GM23338 (cell line): Measurements from ENCODE around the gene TULP4. TPM values are rescaled to one million over a fixed set of nuclear protein-coding genes. Genes with fewer than 3 reads are reported as not detected.

Experiments used
- ATAC-seq: fragments of 200-7000 bp; cut with Tn5 transposase; 3 replicates; pipeline ENCODE4 v1.9.1; 2020
- DNase-seq: peaks from one replicate; pipeline ENCODE4 v3.0.0-alpha.2; 2015; ENCODE audit warnings: low spot score
- H2AFZ ChIP-seq: fragments of 200-600 bp; sonication (generic); 2 replicates; pipeline ENCODE4 v1.8.0; 2016; ENCODE audit warnings: antibody characterized with exemption, mild to moderate bottlenecking, moderate library complexity
- H3F3A ChIP-seq: fragments of 200-600 bp; sonication (generic); replicated peaks from 2 replicates; pipeline ENCODE4 v1.8.0; 2017; ENCODE audit warnings: antibody characterized with exemption, mixed run types, low read depth
- H3K27ac ChIP-seq: fragments of 200-600 bp; sonication (generic); 2 replicates; pipeline ENCODE4 v1.6.1; 2016; ENCODE audit warnings: low read depth
- H3K27me3 ChIP-seq: fragments of 200-600 bp; sonication (generic); 2 replicates; pipeline ENCODE4 v1.8.0; 2016; ENCODE audit warnings: mild to moderate bottlenecking, mixed run types, moderate library complexity; ENCODE audit not compliant: insufficient read depth
- H3K36me3 ChIP-seq: fragments of 200-600 bp; sonication (generic); 2 replicates; pipeline ENCODE4 v1.8.0; 2016; ENCODE audit warnings: mild to moderate bottlenecking; ENCODE audit not compliant: insufficient read depth
- H3K4me1 ChIP-seq: fragments of 200-600 bp; sonication (generic); 2 replicates; pipeline ENCODE4 v1.8.0; 2016; ENCODE audit warnings: mild to moderate bottlenecking, moderate library complexity; ENCODE audit not compliant: insufficient read depth
- H3K4me2 ChIP-seq: fragments of 200-600 bp; sonication (generic); 2 replicates; pipeline ENCODE4 v1.7.1; 2017; ENCODE audit warnings: mixed run types
- H3K4me3 ChIP-seq: fragments of 200-600 bp; sonication (generic); 2 replicates; pipeline ENCODE4 v1.6.1; 2016; ENCODE audit warnings: mixed run types
- H3K79me2 ChIP-seq: fragments of 200-600 bp; sonication (generic); replicated peaks from 2 replicates; pipeline ENCODE4 v1.8.0; 2017; ENCODE audit warnings: mild to moderate bottlenecking; ENCODE audit not compliant: insufficient read depth
- H3K9me2 ChIP-seq: fragments of 200-600 bp; sonication (generic); 2 replicates; pipeline ENCODE4 v1.8.0; 2017; ENCODE audit not compliant: insufficient read depth
- H4K20me1 ChIP-seq: fragments of 200-600 bp; sonication (generic); replicated peaks from 2 replicates; pipeline ENCODE4 v1.8.0; 2017; ENCODE audit warnings: mild to moderate bottlenecking; ENCODE audit not compliant: insufficient read depth
- H3K27ac Mint-ChIP-seq: 2 replicates; pipeline ENCODE4 v1.8.0; 2020; ENCODE audit warnings: inconsistent platforms, mild to moderate bottlenecking, moderate library complexity, mixed read lengths
- H3K27me3 Mint-ChIP-seq: 3 replicates; pipeline ENCODE4 v1.8.0; 2022; ENCODE audit warnings: low read depth, mild to moderate bottlenecking, moderate library complexity, mixed read lengths, inconsistent platforms; ENCODE audit not compliant: insufficient read depth, poor library complexity
- H3K36me3 Mint-ChIP-seq: 3 replicates; pipeline ENCODE4 v1.8.0; 2021; ENCODE audit warnings: low read depth, mild to moderate bottlenecking, inconsistent platforms, moderate library complexity, mixed read lengths
- H3K4me1 Mint-ChIP-seq: 3 replicates; pipeline ENCODE4 v1.8.0; 2020; ENCODE audit warnings: mild to moderate bottlenecking, inconsistent platforms, mixed read lengths
- H3K4me3 Mint-ChIP-seq: 3 replicates; pipeline ENCODE4 v1.8.0; 2021; ENCODE audit warnings: moderate library complexity, mild to moderate bottlenecking, inconsistent platforms, mixed read lengths
- H3K9me3 Mint-ChIP-seq: 3 replicates; pipeline ENCODE4 v1.8.0; 2020; ENCODE audit warnings: moderate library complexity, mild to moderate bottlenecking, inconsistent platforms, mixed read lengths
- CREB1 ChIP-seq: fragments of 250-450 bp; sonication (Bioruptor Pico); IDR thresholded peaks from 2 replicates; pipeline ENCODE4 v1.5.0; 2020; ENCODE audit warnings: low read depth, mild to moderate bottlenecking, moderate library complexity
- CTCF ChIP-seq, 2 experiments: fragments of 200-600 bp in 1 of 2; sonication (generic) in 1 of 2; conservative IDR thresholded peaks; 2 replicates each; pipeline versions ENCODE4 v1.5.1 to v1.6.1; 2016 to 2017; ENCODE audit warnings: antibody characterized with exemption in 2 of 2, low read depth in 2 of 2, mild to moderate bottlenecking in 2 of 2, moderate library complexity in 1 of 2
- ETS1 ChIP-seq: IDR thresholded peaks from 2 replicates; pipeline ENCODE4 v1.6.1; 2016; ENCODE audit warnings: antibody characterized with exemption
- EZH2 ChIP-seq: fragments of 200-600 bp; sonication (generic); IDR thresholded peaks from one replicate; pipeline ENCODE4 v1.8.0; 2017; ENCODE audit warnings: antibody characterized with exemption, mild to moderate bottlenecking, low read depth; ENCODE audit not compliant: unreplicated experiment
- EZH2phosphoT487 ChIP-seq: fragments of 200-600 bp; sonication (generic); IDR thresholded peaks from one replicate; pipeline ENCODE4 v1.8.1; 2018; ENCODE audit warnings: antibody characterized with exemption; ENCODE audit not compliant: unreplicated experiment
- JUNB ChIP-seq: IDR thresholded peaks from one replicate; pipeline ENCODE4 v1.6.1; 2016; ENCODE audit warnings: antibody characterized with exemption; ENCODE audit not compliant: unreplicated experiment
- NANOG ChIP-seq: IDR thresholded peaks from 2 replicates; pipeline ENCODE4 v1.6.1; 2016; ENCODE audit warnings: antibody characterized with exemption, borderline replicate concordance
- POLR2AphosphoS5 ChIP-seq: IDR thresholded peaks from 2 replicates; pipeline ENCODE4 v1.6.1; 2016; ENCODE audit warnings: antibody characterized with exemption, low read depth
- REST ChIP-seq: IDR thresholded peaks from one replicate; pipeline ENCODE4 v1.6.1; 2018; ENCODE audit warnings: antibody characterized with exemption; ENCODE audit not compliant: unreplicated experiment
- STAT1 ChIP-seq: IDR thresholded peaks from one replicate; pipeline ENCODE4 v1.6.1; 2016; ENCODE audit warnings: antibody characterized with exemption; ENCODE audit not compliant: unreplicated experiment
- ZNF114 ChIP-seq: fragments of 250-450 bp; sonication (Bioruptor Pico); IDR thresholded peaks from 2 replicates; pipeline ENCODE4 v1.5.0; 2020; ENCODE audit warnings: mild to moderate bottlenecking, moderate library complexity
- ZNF331 ChIP-seq: fragments of 250-450 bp; sonication (Bioruptor Pico); IDR thresholded peaks from 2 replicates; pipeline ENCODE4 v1.5.0; 2020; ENCODE audit warnings: low read depth, mild to moderate bottlenecking, moderate library complexity
- ZNF462 ChIP-seq: fragments of 250-450 bp; sonication (Bioruptor Pico); IDR thresholded peaks from 2 replicates; pipeline ENCODE4 v1.5.0; 2020; ENCODE audit warnings: mild to moderate bottlenecking, moderate library complexity
- polyA plus RNA-seq: library from polyadenylated mRNA; unstranded; fragments of >200 nt; fragmentation: Nextera tagmentation; extraction: Ambion mirVana; gene quantifications from 2 replicates; pipeline ENCODE4 v1.2.1, GENCODE V29; 2016
- total RNA-seq: library from RNA; depleted of rRNA; stranded (reverse); fragments of >200 nt; shearing (Covaris generic); gene quantifications from 2 replicates; pipeline ENCODE4 v1.2.3, GENCODE V29; 2014

TULP4 gene
- total and polyA plus RNA-seq, 2 experiments from 2014 or later: 31.2 to 50.2 TPM

GRCh38 chr6:158293122-158293521, 19.1 kb upstream of the TULP4 start:
- Mint-ChIP-seq H3K4me3 (no peak overlapping the region), H3K27me3 (peaks cover 6% of the 10 kb centered on the region), H3K36me3 (peaks cover 42% of the 10 kb centered on the region), H3K27ac (no peak overlapping the region), H3K9me3 (peaks cover 26% of the 10 kb centered on the region), H3K4me1 (no peaks in the 10 kb centered on the region)
- Histone ChIP-seq H3K79me2 (peaks cover 20% of the 10 kb centered on the region), H3F3A (no peaks in the 10 kb centered on the region), H3K9me2 (no peaks in the 10 kb centered on the region), H4K20me1 (no peaks in the 10 kb centered on the region), H3K36me3 (peaks cover 13% of the 10 kb centered on the region), H3K4me1 (no peaks in the 10 kb centered on the region), H3K27me3 (no peaks in the 10 kb centered on the region), H3K27ac (no peak overlapping the region), H3K4me3 (no peak overlapping the region), H2AFZ (no peak overlapping the region), H3K4me2 (no peak overlapping the region)
- no peak for DNase-seq
- ATAC-seq: no peak
- TF ChIP-seq CREB1 (CRISPR knock-in tag) (no peak), ZNF114 (CRISPR knock-in tag) (no peak), ZNF462 (no peak), REST (no peak), EZH2phosphoT487 (no peak), ETS1 (no peak), EZH2 (no peak), STAT1 (no peak), CTCF (conservative IDR thresholded peaks at IDR 0.05; ENCODE audit: low read depth in 2 of 2) (no peak), ZNF331 (CRISPR knock-in tag) (no peak), NANOG (no peak), POLR2AphosphoS5 (no peak), JUNB (no peak)
